ENCODE results near the gene AGBL3.

DNA sequence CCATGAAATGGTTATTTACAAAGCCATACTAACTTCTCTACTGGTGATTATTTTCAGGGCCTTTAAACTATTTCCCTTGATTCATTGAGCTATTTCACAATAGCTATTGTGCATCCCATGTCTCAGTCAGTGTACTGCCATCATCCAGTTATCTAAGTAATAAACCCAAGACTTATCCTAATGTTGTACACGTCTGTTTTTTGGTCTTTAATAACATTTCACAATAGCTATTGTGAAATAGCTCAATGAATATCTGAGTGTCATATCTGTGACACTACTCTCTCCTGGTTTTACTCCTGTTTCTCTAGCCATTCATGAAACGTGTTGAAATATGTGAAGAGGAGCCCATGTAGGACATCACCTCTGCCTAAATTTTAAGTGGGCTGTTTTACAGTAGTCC, 125.1 kb downstream of the AGBL3 start:
- TF ChIP-seq CTCF (IDR thresholded peaks at IDR 0.05) (no peak), POLR2AphosphoS5 (IDR thresholded peaks at IDR 0.05) (no peak)

Data from sigmoid colon (tissue), 4 donors.